Measurements from ENCODE around the gene EHBP1.

DNA sequence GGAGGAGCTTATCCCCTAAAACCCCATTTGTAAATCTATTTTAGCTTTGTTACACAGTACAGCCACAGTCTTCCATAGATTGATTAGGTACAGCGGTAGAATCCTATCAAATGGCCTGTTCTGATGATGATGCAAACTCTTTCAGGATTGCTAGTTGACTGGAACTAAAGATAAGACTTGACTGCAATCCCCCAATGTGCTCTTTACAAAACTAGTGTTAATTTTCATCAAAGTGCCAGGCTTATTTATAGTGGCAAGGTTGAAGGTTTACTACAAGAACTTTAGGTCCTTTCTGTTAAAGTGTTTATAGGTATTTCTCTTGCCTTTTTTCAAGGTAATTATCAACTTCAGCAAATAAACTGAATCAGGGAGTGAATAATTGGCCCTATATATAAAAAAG, 336.1 kb downstream of the EHBP1 start:
- TF ChIP-seq, protein P1, sequence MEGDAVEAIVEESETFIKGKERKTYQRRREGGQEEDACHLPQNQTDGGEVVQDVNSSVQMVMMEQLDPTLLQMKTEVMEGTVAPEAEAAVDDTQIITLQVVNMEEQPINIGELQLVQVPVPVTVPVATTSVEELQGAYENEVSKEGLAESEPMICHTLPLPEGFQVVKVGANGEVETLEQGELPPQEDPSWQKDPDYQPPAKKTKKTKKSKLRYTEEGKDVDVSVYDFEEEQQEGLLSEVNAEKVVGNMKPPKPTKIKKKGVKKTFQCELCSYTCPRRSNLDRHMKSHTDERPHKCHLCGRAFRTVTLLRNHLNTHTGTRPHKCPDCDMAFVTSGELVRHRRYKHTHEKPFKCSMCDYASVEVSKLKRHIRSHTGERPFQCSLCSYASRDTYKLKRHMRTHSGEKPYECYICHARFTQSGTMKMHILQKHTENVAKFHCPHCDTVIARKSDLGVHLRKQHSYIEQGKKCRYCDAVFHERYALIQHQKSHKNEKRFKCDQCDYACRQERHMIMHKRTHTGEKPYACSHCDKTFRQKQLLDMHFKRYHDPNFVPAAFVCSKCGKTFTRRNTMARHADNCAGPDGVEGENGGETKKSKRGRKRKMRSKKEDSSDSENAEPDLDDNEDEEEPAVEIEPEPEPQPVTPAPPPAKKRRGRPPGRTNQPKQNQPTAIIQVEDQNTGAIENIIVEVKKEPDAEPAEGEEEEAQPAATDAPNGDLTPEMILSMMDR (IDR thresholded peaks at IDR 0.05; ENCODE audit: low read depth, low read length, poor library complexity, severe bottlenecking): no peak
- TF ChIP-seq EZH2phosphoT487 (IDR thresholded peaks at IDR 0.05; ENCODE audit: borderline replicate concordance, low read length): no peak
